ENCODE measurements around the gene TTC39A.

TTC39A gene

GRCh38 chr1:51266181-51266580, 64.2 kb downstream of the TTC39A start:
- Histone ChIP-seq H3K9ac (ENCODE audit: low read depth, low read length, poor library complexity, severe bottlenecking) (no peak overlapping the region), H3K9me3 (ENCODE audit: insufficient read depth, low read depth, low read length) (no peaks in the 10 kb centered on the region), H3K79me2 (ENCODE audit: insufficient read depth, low read length) (peaks cover 84% of the 10 kb centered on the region), H3F3A (ENCODE audit: low read depth) (0 out of 2 replicates have a peak, but pooled peaks cover 2% of the 10 kb centered on the region), H3K4me2 (ENCODE audit: low read depth, low read length, poor library complexity, severe bottlenecking) (peak overlapping the region; percentile 4), H4K20me1 (ENCODE audit: insufficient read depth, low read length, poor library complexity, severe bottlenecking) (peaks cover 26% of the 10 kb centered on the region), H3K9me2 (replicated peaks; ENCODE audit: low read depth, low read length) (no peaks in the 10 kb centered on the region), H3K36me3 (ENCODE audit: insufficient read depth, low read length) (peaks cover 19% of the 10 kb centered on the region; the same call in 1 of the 2 replicates), H3K4me3 (ENCODE audit: low read length, poor library complexity, severe bottlenecking) (no peak overlapping the region), H2AFZ (ENCODE audit: low read length) (no peak overlapping the region), H3K27me3 (ENCODE audit: insufficient read depth, low read length, poor library complexity, severe bottlenecking) (no peaks in the 10 kb centered on the region), H3K4me1 (ENCODE audit: insufficient read depth, low read length, poor library complexity, severe bottlenecking) (peaks cover 31% of the 10 kb centered on the region)
- no peak for TF ChIP-seq EZH2phosphoT487 (IDR thresholded peaks at IDR 0.05; ENCODE audit: borderline replicate concordance)
- TF ChIP-seq, protein P1, sequence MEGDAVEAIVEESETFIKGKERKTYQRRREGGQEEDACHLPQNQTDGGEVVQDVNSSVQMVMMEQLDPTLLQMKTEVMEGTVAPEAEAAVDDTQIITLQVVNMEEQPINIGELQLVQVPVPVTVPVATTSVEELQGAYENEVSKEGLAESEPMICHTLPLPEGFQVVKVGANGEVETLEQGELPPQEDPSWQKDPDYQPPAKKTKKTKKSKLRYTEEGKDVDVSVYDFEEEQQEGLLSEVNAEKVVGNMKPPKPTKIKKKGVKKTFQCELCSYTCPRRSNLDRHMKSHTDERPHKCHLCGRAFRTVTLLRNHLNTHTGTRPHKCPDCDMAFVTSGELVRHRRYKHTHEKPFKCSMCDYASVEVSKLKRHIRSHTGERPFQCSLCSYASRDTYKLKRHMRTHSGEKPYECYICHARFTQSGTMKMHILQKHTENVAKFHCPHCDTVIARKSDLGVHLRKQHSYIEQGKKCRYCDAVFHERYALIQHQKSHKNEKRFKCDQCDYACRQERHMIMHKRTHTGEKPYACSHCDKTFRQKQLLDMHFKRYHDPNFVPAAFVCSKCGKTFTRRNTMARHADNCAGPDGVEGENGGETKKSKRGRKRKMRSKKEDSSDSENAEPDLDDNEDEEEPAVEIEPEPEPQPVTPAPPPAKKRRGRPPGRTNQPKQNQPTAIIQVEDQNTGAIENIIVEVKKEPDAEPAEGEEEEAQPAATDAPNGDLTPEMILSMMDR (conservative IDR thresholded peaks at IDR 0.05; ENCODE audit: low read length), result no peak

DNA sequence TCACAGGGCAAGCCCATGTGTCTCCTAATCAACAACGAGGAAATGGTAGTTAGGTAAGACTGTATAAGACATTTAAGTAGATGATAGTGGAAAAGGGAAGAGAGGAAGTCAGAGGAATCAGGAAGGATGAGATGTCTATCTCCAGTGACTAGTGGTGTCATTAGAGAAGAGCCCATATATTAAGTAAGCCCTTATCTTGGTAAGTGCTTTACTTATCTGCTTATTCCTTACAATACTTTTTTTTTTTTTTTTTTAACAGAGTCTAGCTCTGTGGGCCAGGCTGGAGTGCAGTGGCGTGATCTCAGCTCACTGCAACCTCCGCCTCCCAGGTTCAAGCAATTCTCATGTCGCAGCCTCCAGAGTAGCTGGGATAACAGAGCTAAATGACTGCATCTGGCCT, 64.7 kb downstream of the TTC39A start:
- Histone ChIP-seq H3K27me3 (ENCODE audit: insufficient read depth, low read length, poor library complexity, severe bottlenecking) (no peaks in the 10 kb centered on the region), H4K20me1 (ENCODE audit: insufficient read depth, low read length, poor library complexity, severe bottlenecking) (peaks cover 30% of the 10 kb centered on the region), H3K4me1 (ENCODE audit: insufficient read depth, low read length, poor library complexity, severe bottlenecking) (peaks cover 31% of the 10 kb centered on the region), H3F3A (ENCODE audit: low read depth) (0 out of 2 replicates have a peak, but pooled peaks cover 2% of the 10 kb centered on the region), H3K9me2 (replicated peaks; ENCODE audit: low read depth, low read length) (no peaks in the 10 kb centered on the region), H3K36me3 (ENCODE audit: insufficient read depth, low read length) (peaks cover 13% of the 10 kb centered on the region; the same call in 1 of the 2 replicates), H3K4me3 (ENCODE audit: low read length, poor library complexity, severe bottlenecking) (no peak overlapping the region), H3K4me2 (ENCODE audit: low read depth, low read length, poor library complexity, severe bottlenecking) (peak overlapping the region; percentile 4), H3K9me3 (ENCODE audit: insufficient read depth, low read depth, low read length) (no peaks in the 10 kb centered on the region), H2AFZ (ENCODE audit: low read length) (no peak overlapping the region), H3K79me2 (ENCODE audit: insufficient read depth, low read length) (peaks cover 89% of the 10 kb centered on the region), H3K9ac (ENCODE audit: low read depth, low read length, poor library complexity, severe bottlenecking) (no peak overlapping the region)
- TF ChIP-seq, protein P1 (conservative IDR thresholded peaks at IDR 0.05; ENCODE audit: low read length), result no peak
- no peak for TF ChIP-seq EZH2phosphoT487 (IDR thresholded peaks at IDR 0.05; ENCODE audit: borderline replicate concordance)

DNA sequence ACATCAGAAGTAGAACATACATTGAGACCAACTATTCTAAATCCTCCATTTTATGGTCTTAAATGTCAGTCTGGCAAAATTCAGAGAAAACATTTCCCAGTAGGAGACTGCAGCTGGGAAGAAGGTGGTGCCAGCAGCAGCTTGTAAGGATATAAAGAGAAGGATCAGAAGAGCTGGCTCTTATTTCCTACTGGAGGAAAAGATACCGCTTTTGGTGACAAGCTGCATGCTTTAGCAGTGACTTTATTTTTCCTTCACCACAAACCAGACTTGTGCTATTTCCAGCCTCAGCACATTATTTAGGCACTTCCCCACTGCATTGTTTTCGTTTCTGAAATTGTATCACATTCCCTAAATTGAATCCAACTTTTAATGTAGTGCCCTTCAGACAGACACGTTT, 65.9 kb downstream of the TTC39A start:
- Histone ChIP-seq H3K4me1 (ENCODE audit: insufficient read depth, low read length, poor library complexity, severe bottlenecking) (peaks cover 38% of the 10 kb centered on the region), H3K9ac (ENCODE audit: low read depth, low read length, poor library complexity, severe bottlenecking) (no peak overlapping the region)

More for the DNA sequence above, 65.9 kb downstream of the TTC39A start:
- H3K9me3 ChIP-seq (ENCODE audit: insufficient read depth, low read depth, low read length), result no peaks in the 10 kb centered on the region
- peaks cover 36% of the 10 kb centered on the region for H4K20me1 ChIP-seq (ENCODE audit: insufficient read depth, low read length, poor library complexity, severe bottlenecking)
- TF ChIP-seq EZH2phosphoT487 (IDR thresholded peaks at IDR 0.05; ENCODE audit: borderline replicate concordance), result no peak
- TF ChIP-seq, protein P1 (conservative IDR thresholded peaks at IDR 0.05; ENCODE audit: low read length), result no peak
- H3K4me2 ChIP-seq (ENCODE audit: low read depth, low read length, poor library complexity, severe bottlenecking), result no peak overlapping the region
- peaks cover 94% of the 10 kb centered on the region for H3K79me2 ChIP-seq (ENCODE audit: insufficient read depth, low read length)
- 0 out of 2 replicates have a peak, but pooled peaks cover 4% of the 10 kb centered on the region for H3K36me3 ChIP-seq (ENCODE audit: insufficient read depth, low read length)
- H3K9me2 ChIP-seq (replicated peaks; ENCODE audit: low read depth, low read length), result no peaks in the 10 kb centered on the region
- 0 out of 2 replicates have a peak, but pooled peaks cover 2% of the 10 kb centered on the region for H3F3A ChIP-seq (ENCODE audit: low read depth)
- H3K27me3 ChIP-seq (ENCODE audit: insufficient read depth, low read length, poor library complexity, severe bottlenecking), result no peaks in the 10 kb centered on the region
- no peak overlapping the region for H2AFZ ChIP-seq (ENCODE audit: low read length)
- no peak overlapping the region for H3K4me3 ChIP-seq (ENCODE audit: low read length, poor library complexity, severe bottlenecking)
